ENCODE measurements around the gene KLHDC10.

DNA sequence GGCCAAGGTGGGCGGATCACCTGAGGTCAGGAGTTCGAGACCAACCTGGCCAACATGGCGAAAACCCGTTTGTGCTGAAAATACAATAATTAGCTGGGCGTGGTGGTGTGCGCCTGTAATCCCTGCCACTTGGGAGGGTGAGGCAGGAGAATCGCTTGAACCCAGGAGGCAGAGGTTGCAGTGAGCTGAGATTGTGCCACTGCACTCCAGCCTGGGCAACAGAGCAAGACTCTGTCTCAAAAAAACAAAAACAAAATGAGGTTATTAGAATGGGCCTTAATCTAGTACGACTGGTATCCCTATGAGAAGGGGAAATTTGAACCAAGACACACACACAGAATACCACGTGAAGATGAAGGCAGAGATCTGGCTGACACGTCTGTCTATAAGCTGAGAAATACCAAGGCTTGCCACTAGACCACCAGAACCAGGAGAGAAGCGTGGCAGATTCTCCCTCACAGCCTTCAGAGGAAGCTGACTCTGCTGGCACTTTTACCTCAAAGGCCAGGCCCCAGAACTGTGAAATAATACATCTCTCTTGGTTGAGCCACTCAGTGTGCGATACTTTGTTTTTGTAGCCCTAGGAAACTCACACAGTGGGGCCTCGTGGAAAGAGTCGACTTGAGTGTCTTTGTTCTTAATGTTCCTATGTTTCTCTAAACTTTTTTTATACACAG, 75.2 kb downstream of the KLHDC10 start:
- TF ChIP-seq EP300 (IDR thresholded peaks at IDR 0.05) = no peak
- TF ChIP-seq, protein P1, sequence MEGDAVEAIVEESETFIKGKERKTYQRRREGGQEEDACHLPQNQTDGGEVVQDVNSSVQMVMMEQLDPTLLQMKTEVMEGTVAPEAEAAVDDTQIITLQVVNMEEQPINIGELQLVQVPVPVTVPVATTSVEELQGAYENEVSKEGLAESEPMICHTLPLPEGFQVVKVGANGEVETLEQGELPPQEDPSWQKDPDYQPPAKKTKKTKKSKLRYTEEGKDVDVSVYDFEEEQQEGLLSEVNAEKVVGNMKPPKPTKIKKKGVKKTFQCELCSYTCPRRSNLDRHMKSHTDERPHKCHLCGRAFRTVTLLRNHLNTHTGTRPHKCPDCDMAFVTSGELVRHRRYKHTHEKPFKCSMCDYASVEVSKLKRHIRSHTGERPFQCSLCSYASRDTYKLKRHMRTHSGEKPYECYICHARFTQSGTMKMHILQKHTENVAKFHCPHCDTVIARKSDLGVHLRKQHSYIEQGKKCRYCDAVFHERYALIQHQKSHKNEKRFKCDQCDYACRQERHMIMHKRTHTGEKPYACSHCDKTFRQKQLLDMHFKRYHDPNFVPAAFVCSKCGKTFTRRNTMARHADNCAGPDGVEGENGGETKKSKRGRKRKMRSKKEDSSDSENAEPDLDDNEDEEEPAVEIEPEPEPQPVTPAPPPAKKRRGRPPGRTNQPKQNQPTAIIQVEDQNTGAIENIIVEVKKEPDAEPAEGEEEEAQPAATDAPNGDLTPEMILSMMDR (IDR thresholded peaks at IDR 0.05) = no peak
- no peak for TF ChIP-seq POLR2A (IDR thresholded peaks at IDR 0.05)
